GM18526 (cell line): ENCODE data around the gene STXBP6.

Experiments used
- POLR2A ChIP-seq: IDR thresholded peaks from 3 replicates; pipeline ENCODE4 v1.6.1; 2011; ENCODE audit not compliant: insufficient read length; ENCODE audit errors: extremely low read depth

The STXBP6 gene

DNA sequence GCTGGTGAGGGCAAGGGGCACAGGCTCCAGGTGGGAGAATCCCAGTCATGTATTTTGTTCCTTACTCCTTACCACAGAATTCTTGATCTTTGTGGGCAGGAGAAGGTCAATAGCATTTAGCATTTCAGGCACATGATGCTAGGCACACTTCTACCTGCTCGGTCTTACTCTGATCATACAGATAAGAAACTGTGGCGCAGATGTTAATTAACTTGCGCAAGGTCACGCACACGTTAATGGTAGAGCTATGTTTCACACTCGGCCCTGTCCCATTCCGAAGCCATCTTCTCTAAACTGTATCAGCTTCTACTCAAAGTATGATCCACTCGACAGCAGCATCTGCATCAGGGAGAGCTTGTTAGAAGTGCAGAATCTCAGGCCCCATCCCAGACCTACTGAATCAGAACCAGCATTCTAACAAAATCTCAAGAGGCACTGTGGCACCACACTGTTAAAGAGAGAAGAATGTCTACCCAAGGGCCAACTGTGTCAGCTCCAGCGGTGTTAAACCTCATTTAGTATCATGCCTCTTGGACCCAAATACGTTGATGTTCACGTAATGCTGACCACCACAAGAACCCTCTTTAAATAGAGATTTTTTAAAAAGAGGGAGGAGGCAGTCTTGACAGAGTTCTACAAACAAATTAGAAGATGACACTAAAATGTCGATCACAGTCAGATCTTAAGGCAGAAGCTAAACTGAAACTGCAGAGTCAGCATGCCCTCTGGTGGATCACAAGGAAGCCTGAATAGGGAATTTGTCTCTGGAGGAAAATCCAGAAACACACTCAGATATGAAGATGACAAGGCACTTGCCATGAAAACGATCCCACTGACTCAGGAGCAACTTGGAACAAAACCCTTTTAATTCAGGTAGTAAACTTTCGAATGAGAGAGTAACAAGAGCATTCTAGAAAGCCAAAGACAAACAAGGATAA lies 7.3 kb downstream of the STXBP6 start:
- no peak for TF ChIP-seq POLR2A

DNA sequence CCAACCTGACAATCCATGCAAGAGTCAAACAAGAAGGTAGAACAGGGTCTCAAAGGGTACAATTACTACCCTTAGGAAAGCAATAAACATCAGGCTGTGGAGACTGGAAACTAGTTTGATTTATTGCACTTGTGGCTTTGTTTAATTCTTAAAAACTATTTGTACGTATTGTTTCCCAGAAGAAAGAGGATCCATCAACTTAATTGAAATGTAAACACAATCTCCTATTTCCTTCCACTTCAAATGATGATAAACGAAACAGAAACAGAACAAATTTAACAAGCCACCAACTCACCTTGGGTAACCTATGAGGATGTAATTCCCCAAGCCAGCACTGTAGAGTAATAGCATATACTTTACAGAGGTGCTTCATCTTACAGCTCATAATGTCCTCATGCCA lies 8.0 kb downstream of the STXBP6 start:
- TF ChIP-seq POLR2A, result no peak

GRCh38 chr14:25041484-25041883 lies 8.5 kb downstream of the STXBP6 start:
- TF ChIP-seq POLR2A, result no peak

GRCh38 chr14:25039933-25040332 lies 10.0 kb downstream of the STXBP6 start:
- no peak for TF ChIP-seq POLR2A

DNA sequence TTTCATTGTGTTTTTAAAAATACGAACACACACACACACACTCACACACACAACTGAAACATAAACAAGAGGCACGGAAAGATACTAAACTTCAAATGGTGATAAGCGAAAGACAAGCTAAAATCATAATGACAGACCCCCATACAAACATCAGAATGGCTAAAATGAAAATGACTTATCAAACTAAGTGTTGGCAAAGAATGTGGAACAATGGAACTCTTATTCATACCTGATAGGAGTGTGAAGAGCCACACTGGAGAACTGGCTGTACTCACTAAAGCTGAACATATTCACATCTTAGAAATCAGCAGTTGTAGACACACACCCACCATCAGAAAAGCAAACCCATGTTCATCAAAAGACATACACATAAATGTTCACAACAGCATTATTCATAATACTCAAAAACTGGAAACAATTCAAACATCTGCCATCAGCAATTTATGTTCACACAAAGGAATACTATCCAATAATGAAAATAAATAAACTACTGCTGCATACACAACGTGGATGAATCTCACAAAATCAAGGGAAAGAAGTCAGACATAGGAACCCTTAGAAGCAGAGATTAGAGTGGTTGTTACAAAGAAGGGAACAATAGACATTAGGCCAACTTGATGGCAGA lies 11.8 kb downstream of the STXBP6 start:
- TF ChIP-seq POLR2A, result no peak

DNA sequence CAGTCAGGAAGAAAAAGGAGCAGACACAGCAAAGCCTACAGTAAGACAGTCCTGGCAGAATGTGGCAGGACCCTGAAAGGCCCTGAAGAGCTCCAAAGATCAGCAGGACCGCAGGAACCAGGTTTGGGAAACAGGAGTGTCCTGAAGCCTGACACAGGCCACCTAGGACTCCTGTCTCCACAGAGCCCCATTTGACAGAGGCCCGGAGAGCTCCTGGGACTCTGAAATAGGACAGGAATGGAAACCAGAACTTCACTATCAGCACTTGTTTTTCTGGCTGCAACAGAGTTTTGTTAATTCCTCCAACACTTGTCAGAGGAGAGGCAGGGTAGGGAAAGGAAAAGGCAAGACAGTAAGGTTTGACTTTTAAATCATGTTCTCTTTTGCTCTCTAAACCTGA lies 12.9 kb downstream of the STXBP6 start:
- TF ChIP-seq POLR2A, result no peak

DNA sequence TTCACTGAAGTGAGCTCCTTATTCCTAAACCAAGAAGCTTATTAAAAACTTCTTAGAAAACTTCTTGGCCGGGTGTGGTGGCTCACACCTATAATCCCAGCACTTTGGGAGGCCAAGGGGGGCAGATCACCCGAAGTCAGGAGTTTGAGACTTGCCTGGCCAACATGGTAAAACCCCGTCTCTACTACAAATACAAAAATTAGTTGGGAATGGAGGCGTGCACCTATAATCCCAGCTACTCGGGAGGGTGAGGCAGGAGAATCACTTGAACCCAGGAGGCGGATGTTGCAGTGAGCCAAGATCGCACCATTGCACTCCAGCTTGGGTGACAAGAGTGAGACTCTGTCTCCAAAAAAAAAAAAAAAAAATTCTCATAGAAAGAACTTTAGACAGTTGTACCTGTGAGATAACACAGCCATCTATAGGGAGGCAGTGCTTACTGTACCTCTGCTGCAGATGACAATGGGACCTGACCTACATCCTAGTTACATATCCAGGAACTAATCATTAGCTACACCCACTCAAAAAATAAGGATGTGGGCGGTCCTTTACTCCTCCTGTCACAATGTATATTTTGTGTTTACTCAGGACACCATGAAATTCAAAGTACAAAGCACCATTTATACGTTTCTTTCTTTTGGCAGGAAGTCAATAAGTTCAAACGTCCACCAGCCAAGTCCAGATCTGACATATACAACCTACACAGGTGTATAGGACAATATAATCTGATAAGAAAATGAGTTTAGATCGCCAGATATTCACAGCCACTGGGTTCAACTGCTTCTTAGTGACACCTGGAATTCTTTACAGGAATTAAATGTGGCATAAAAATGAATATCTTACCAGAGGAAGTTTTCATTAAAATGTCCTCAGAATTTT lies 14.9 kb downstream of the STXBP6 start:
- TF ChIP-seq POLR2A, result no peak

DNA sequence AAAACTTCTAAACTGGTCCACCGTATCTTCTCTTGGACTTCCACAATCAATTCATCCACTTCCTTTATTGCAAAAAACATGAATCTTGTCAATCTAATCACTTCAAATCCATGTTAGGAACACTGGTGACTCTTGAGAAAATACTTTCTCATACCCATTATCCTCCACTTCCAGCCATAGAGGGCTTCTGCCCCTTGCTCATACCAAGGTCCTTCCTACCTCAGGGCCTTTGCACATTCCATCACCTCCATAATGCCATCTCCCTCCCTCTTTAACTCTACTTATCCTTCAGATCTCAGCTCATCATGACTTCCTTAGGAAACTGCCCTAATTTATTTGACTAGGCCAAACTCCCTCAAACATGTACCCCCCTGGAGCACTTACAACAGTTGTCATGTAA lies 16.6 kb downstream of the STXBP6 start:
- TF ChIP-seq POLR2A, result no peak

DNA sequence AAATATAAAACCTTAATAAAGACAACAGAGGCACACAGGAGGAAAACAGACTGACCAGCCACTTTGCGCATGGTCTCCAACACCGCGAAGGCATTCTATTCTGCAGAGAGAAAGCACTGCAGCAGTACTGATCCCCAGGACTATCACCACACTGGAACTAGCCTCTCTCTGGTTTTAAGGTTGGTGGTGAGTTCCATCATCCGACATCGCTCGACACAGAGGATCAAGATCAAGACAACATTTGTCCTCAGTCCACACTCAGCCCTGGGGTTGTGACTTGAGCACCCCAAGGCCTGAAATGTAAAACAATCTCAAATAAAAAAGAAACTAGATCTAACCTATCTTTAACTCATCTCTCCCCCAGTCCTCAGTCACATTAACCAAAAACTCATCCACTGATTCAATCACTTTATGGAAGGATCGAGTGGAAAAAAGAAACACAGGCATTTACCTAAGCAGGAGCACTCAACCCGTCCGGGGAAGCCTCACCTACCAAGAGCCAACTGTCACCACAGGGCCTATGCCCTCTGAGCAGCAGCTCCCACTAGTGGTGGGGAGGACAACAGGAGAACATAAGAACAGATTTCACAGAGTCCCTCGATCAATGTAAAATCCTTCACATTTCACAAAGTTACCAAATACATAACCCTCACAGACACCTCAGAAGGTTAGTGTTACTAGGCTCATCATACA lies 17.7 kb downstream of the STXBP6 start:
- TF ChIP-seq POLR2A, result no peak

GRCh38 chr14:25026476-25027137 lies 23.3 kb downstream of the STXBP6 start:
- no peak for TF ChIP-seq POLR2A

DNA sequence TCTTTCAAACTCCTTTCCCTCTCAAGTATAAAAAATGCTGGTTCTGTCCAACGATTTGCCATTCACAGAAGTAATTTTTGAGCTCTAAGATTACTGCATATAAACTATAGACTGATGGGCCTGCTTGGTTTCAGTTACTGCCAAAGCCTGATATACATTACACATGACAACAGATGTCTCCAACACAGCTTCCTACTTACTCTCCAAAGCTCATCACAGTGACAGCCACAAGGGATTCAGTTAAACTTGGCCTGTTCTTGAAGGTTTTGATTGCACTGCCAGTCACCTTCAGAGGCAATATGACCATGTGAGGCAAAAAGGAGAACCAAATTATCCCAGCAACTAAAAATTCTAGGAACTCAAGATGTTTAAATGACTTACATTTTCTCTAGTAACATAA lies 30.1 kb downstream of the STXBP6 start:
- no peak for TF ChIP-seq POLR2A

DNA sequence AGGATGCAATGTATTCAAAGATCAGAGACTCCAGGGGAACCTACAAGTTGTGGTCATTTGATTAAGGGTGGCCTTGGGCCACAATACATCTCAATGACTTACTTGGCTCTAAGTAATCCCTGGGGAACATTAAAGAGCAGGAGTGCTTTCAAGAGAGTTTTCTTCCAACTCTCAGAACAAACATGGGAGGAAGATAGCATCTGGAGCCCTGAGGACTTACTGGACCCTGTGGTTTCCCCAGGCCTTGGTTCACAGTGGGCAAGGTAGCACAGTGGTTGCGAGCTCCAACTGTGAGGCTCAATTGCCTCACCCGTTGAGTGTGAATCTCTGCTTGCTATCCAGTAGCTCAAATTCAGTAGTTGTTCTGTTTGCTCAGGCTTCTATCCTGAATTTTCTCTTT lies 32.4 kb downstream of the STXBP6 start:
- TF ChIP-seq POLR2A, result no peak

GRCh38 chr14:25015761-25016160 lies 34.2 kb downstream of the STXBP6 start:
- no peak for TF ChIP-seq POLR2A

DNA sequence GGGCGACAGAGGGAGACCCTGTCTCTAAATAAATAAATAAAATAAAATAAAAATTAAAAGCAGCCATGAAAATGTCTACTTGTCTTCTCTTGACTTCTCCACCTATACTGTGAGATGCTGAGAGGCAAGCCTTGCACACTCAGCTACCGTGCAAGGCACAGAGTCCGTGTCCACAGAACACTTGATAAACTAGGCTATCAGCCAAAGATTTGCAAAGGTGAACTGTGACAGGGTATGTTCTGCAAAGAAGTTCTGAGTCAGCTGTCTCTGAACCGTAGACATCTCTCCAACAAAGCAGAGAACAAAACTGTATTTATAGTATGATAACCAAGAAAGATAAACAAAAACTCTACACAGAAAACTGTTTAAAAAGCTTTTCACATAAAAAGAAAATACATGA lies 35.5 kb downstream of the STXBP6 start:
- TF ChIP-seq POLR2A, result no peak
